Stimulated activated naive CD4-positive, alpha-beta T cell (primary cell): ENCODE data around the gene KIAA1614.
"Not testable (repeated sequence)": the region's sequence is repeated elsewhere in the genome, so short reads cannot be mapped to it uniquely, and the experiment has no call there.

Experiments
- DNase-seq, 6 experiments: peaks; one replicate each; lab custom pipeline; 2025; lab: John Stamatoyannopoulos, UW

The KIAA1614 gene

GRCh38 chr1:180941518-180942275 is 29.0 kb downstream of the KIAA1614 start:
- DNase-seq: no peak

DNA sequence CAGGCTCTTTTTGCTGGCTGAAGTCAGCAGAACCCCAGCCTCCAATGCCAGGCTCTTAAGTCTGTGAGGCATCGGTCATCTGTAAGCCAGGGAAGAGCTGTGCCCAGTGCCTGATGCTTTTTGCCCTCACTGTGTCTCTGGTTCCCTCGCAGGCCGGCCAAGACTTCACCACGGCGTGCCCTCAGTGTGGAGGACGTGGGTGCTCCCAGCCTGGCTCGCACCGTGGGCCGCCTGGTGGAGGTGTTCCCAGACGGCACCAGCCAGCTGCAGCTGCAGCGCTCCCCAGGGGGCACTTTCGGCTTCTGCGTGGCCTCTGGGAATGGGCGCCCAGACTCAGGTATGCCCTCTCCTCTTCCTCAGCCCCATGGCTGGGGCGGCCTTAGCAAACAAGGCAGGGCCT is 32.5 kb downstream of the KIAA1614 start:
- no peak for DNase-seq

DNA sequence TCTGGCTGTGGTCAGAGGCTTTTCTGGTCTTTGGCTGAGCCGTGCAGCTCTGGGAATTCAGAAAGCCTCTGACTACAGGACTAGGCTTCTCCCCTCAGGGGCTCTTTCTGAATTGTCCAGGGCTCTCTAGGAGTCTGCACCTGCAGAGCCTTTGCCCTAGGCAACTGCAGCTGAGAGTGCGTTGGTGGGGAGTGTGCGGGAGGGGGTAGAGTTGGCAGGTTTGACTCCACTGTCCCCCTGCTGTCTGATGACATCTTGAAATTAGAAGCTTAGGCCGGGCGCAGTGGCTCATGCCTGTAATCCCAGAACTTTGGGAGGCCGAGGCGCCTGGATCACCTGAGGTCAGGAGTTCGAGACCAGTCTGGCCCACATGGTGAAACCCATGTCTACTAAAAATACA is 32.9 kb downstream of the KIAA1614 start:
- no peak for DNase-seq

GRCh38 chr1:180946056-180946455 is 33.4 kb downstream of the KIAA1614 start:
- DNase-seq: no peak

DNA sequence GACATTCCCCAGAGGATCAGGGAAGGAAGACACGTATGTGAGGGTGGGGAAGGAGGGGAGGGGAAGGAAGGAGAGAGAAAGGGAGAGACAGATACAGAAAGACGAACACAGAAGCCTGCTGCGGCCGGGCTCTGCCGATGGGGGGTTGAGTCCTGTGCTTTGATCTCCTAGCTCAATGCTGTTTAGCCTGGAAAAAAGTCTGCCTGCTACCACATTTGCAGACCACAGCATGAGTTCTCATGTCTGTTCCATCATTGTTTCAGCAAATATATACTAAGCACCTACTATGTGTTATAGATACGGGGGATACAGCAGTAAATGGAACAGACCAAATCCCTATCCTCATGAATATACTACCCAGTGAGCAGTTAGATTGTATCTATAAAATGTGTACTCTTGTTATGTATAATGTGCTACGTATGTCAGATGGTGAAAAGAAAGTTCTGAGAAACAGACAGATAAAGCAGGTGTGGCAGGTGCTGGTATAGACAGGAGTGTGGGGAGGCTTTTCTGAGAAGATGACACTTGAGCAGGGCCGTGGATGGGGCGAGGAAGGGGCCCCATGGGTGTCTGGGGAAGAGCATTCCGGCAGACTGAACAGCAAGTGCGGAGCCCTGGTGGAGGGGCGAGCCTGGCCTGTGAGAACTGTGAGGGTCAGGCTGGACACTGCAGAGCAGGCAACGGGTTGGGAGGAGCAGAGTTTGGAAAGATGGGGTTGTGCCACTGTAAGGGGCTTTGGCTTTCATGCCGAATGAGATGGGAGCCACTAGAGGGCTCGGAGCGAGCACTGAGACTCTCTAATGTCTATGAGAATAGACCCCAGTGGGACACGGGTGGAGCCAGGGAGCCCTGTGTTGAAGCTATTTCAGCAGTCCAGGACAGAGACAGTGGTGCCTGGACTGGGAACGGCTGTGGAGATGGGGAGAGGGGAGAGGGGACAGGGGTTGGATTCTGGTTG is 34.1 kb downstream of the KIAA1614 start:
- DNase-seq: no peak

DNA sequence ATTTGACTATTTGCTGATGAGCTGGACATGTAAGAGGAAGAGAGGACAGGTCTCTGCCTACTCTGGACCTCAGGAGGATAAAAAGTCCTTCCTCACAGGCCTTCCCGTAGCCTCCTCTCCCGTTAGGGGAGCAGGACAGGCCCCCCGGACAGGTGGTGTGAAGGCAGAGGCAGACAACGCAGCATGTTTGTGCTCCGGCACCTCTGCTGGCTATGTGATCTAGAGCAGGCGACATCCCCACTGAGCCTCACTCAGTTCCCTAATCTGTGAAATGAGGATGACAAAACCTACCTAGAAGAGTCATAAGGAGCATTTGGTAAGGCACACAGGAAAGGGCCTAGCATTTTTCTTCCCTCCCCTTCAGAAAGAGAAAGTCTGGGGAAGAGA is 34.8 kb downstream of the KIAA1614 start:
- no peak for DNase-seq

GRCh38 chr1:180947901-180948640 is 35.4 kb downstream of the KIAA1614 start:
- no peak for DNase-seq

GRCh38 chr1:180948641-180949615 is 36.2 kb downstream of the KIAA1614 start:
- DNase-seq: no peak

DNA sequence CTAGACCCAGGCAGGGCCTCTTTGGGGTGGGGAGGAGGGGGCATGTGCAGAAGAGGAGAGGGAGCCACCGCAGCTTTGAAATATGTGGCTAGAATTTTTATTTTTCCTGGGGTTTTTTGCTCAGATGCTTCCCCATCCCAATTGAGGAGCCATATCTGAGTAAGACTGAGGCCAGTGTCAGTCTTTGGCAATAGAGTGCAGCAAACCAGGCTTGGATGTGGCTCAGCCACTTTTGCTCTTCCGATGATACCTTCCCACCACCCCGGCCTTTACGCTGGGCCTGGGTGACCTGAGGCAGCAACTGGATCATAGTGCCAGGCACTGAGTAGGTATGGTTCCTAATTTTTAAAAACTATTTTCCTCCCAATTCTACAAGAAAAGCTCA is 36.9 kb downstream of the KIAA1614 start:
- no peak for DNase-seq

DNA sequence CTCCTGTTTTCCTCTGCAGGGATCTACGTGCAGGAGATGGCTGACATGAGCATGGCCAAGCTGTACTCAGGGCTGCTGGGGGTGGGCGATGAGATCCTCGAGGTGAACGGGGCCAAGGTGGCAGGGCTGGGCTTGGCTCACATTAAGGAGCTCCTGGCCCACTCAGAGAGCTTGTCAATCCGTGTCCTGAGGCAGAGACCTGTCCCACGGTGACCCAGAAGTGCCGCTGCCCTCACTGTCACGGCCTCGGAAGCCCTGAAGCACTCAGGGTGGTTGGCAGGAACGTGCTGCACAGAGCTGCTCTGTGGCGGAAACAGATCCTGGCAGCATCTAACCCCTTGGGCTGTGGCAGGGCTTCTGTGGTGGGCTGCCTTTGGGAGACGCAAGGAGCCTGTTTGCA is 37.6 kb downstream of the KIAA1614 start:
- no peak for DNase-seq

DNA sequence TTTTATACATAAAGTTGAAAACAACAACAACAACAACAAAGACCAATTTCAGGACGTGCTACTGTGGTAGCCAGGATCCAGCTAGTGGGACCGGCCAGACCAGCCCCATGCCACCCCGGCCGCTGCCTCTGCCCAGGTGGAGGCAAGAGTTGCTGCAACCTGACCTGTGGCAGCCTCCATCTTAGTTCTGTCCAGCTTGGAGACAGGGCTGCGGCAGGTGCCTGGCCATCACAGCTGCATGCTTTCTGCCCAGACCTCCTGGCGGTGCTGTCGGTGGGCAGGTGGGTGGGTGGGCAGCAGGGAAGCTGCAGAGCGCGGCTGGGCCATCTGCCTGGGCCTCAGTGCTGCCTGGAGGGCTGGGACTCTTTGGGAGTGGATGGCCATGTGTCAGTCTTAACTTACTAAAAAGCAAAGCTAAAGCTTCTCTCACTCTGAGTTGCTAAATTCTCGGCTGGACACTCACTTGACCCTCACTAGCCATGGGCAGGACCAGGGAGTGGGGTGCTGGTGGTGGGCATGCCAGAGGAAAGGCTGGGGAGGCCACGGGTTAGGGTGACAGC is 38.6 kb downstream of the KIAA1614 start:
- no peak for DNase-seq

GRCh38 chr1:180951836-180952656 is 39.3 kb downstream of the KIAA1614 start:
- DNase-seq: no peak

DNA sequence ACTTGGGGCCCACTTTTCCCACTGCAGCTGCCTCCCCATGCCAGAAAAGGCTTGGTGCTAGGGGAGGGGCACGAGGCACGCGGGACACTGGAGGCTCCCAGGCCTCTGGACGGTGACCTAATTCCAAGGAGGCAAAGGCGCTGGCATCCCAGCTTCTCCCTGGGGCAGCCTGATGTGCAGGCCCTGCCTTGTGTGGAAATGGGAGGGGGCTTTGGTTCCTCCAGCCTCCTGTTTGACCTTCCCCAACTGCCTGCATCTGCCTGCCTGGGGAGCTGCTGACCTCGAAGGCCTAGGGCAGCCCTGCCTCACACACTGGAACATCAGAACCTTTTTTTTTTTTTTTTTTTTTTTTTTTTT is 39.9 kb downstream of the KIAA1614 start:
- no peak for DNase-seq

GRCh38 chr1:180953291-180954004 is 40.8 kb downstream of the KIAA1614 start:
- DNase-seq: peak in 3 of 6 experiments; percentile 20 to 25 (median 21)

- peak; percentile 49 to 68 (median 54) for DNase-seq
Measured at GRCh38 chr1:180954005-180954800, 41.5 kb downstream of the KIAA1614 start.

DNA sequence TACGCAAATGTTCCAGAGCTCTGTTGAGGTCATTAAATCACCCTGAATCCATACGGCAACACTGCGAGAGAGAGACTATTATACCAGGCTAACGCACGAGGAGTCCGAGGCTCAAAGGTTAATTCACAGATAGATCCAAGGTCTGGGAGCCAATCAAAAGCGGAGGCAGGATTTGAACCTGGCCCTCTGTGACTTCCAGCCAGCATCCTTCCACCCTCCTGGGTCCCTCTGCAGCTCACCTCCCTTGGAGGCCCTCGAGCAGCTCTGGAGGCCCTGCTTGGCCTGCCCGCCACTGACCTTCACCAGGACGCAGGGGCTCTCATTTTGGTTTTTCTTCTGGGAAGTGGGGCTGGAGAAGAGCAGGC is 42.1 kb downstream of the KIAA1614 start:
- no peak for DNase-seq

DNA sequence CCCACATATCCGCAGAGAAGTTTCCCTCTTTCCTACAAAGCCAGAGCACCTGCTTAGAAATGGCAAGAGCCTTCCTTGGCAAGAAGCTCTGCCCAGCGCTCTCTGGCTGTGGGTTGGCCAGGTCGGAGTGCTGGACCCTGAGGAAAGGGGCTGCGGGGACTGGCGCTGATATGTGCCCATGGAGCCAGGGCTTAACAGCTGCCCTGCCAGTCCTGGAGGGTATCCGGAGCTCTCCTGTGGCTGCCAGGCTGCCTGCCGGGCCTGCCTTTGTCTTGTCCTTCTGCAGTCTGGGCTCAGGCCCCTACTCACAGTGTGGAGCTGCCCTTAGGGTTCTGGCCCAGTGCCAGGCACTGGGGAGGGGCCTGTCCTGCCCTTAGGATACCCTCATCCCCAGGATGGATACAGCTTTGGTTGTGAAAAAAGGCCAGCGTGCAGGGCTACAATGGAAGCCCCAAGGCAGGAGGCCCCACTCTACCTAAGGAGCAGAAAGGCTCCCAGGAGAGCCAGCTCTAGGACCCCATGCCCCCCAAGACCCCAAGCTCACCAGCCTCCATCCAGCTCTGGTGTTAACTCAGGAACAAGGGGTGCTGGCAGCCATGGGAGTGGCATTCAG is 43.4 kb downstream of the KIAA1614 start:
- no peak for DNase-seq

DNA sequence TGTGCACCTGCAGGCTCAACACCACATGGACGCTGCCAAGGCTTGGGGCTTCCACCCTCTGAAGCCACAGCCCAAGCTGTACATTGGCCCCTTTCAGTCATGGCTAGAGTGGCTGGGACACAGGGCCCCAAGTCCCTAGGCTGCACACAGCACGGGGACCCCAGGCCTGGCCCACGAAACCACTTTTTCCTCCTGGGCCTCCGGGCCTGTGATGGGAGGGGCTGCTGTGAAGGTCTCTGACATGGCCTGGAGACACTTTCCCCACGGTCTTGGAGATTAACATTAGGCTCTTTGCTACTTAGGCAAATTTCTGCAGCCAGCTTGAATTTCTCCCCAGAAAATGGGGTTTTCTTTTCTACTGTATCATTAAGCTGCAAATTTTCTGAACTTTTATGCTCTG is 46.9 kb downstream of the KIAA1614 start:
- not testable (repeated sequence) for DNase-seq
